AG09309 (cell line): Measurements from ENCODE around the gene TUBB6.

ENCODE experiments used
- DNase-seq: peaks from one replicate; pipeline ENCODE4 v3.0.0-alpha.2; 2010; ENCODE audit warnings: low read depth
- H3K4me3 ChIP-seq: 2 replicates; pipeline ENCODE4 v1.5.1; 2011; ENCODE audit warnings: mild to moderate bottlenecking, low read depth, low read length, moderate library complexity; ENCODE audit not compliant: control insufficient read depth
- TF ChIP-seq, protein P1 (sequence below): IDR thresholded peaks from 2 replicates; pipeline ENCODE4 v1.5.1; 2011; ENCODE audit warnings: mild to moderate bottlenecking, low read depth, low read length, inconsistent platforms; ENCODE audit not compliant: insufficient read depth, control insufficient read depth; ENCODE audit errors: missing control alignments

Gene TUBB6

DNA sequence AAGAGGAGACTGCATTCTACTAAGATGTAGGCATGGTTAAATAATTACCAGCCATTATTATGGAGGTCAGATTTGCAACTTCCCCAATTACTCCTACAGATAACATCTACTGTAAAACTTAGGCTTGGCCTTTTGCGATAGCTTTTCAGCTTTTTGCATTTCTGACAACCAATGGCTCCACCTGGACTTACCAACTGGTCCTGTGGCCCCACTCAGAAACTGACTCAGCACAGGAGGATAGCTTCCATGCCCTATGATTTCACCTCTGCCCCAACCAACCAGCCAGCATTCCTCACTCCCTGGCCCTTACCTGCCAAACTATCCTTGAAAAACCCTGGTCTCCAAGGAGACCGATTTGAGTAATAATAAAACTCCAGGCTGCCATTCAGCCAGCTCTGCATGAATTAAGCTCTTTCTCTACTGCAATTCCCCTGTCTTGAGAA lies 28.2 kb downstream of the TUBB6 start:
- DNase-seq = no peak
- TF ChIP-seq, protein P1, sequence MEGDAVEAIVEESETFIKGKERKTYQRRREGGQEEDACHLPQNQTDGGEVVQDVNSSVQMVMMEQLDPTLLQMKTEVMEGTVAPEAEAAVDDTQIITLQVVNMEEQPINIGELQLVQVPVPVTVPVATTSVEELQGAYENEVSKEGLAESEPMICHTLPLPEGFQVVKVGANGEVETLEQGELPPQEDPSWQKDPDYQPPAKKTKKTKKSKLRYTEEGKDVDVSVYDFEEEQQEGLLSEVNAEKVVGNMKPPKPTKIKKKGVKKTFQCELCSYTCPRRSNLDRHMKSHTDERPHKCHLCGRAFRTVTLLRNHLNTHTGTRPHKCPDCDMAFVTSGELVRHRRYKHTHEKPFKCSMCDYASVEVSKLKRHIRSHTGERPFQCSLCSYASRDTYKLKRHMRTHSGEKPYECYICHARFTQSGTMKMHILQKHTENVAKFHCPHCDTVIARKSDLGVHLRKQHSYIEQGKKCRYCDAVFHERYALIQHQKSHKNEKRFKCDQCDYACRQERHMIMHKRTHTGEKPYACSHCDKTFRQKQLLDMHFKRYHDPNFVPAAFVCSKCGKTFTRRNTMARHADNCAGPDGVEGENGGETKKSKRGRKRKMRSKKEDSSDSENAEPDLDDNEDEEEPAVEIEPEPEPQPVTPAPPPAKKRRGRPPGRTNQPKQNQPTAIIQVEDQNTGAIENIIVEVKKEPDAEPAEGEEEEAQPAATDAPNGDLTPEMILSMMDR = no peak
- no peak overlapping the region for H3K4me3 ChIP-seq

DNA sequence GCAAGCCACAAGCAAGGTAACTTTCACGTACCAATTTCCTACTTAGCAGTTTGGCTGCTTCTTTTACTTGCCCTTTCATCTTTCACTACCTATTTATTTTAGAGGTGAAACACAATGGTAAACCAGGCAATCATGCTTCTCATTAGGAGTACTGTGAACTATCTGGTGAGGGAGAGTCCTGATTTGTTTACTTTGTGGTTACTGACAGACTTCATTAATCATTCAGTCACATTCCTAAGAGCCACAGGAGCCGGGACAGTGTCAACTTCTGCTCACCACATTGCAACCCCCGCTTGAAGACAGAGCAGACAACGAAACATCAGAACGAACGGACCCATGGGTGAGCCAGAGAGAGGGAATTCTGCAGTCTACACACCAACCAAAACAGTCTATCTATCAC lies 28.8 kb downstream of the TUBB6 start:
- TF ChIP-seq, protein P1 = no peak
- H3K4me3 ChIP-seq = no peak overlapping the region
- no peak for DNase-seq

DNA sequence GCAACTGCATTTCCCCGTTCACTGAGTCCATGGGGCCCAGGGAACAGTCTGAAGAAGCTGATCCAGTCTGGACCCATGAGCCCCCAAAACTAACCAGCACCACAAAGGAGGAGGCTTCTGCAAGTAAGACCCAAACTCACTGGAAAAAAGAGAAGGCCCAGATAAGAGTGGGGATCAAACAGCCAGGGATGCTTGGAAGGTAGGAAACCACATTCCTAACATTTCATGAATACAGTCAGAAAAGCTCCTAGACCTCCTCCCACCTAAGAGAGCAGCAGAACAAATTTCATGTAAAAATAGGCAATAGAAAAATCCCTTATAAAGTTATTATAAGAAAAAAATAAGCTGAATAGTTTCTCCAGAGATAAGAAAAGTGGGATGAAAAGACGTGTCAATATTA lies 30.3 kb downstream of the TUBB6 start:
- H3K4me3 ChIP-seq = no peak overlapping the region
- TF ChIP-seq, protein P1 = no peak
- no peak for DNase-seq

DNA sequence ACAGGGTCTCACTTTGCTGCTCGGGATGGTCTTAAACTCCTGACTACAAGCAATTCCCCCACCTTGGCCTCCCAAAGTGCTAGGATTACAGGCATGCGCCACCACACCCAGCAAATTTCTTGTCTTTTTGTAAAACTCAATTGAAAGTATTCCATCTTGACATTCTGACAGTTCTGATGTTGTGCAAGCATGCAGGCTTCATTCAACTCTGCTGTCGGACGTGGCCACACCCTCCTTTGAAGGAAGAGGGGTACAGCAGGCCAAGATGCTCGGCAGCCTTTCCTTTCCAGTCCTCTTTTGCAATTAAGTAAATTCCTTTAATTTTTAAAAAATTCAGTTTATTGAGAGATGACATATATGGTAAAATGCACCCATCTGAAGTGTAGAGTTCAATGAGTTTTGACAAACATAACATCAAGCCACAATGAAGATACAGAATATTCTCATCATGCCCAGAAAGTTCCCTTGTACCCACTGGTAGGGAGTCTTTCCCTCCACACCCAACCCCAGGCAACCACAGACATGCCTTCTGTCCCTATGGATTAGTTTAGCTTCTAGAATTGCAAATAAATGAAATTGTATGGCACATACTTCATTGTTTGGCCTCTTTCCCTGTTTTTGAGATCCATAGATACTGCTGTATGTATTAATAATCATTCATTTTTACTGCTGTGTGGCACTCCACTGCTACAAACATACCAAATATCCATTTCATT lies 33.1 kb downstream of the TUBB6 start:
- no peak overlapping the region for H3K4me3 ChIP-seq
- TF ChIP-seq, protein P1 = no peak
- no peak for DNase-seq

DNA sequence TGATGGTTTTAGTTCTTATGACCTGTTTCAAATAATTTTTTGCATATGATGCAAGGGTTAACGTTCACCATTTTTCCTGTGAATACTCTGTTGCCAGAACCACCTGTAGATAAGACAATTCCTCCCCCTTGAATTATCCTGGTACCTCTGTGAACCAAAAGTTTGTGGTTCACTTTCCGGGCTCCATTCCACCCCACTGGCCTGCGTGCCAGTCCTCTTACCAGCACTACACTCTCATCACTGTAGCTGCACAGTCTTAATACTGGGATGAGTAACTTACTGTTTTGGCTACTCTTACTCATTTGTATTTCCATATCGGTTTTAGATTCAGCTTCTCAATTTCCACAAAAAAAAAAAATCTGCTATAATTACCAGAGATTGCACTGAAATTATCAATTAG lies 34.6 kb downstream of the TUBB6 start:
- DNase-seq = no peak
- no peak overlapping the region for H3K4me3 ChIP-seq
- TF ChIP-seq, protein P1 = no peak

DNA sequence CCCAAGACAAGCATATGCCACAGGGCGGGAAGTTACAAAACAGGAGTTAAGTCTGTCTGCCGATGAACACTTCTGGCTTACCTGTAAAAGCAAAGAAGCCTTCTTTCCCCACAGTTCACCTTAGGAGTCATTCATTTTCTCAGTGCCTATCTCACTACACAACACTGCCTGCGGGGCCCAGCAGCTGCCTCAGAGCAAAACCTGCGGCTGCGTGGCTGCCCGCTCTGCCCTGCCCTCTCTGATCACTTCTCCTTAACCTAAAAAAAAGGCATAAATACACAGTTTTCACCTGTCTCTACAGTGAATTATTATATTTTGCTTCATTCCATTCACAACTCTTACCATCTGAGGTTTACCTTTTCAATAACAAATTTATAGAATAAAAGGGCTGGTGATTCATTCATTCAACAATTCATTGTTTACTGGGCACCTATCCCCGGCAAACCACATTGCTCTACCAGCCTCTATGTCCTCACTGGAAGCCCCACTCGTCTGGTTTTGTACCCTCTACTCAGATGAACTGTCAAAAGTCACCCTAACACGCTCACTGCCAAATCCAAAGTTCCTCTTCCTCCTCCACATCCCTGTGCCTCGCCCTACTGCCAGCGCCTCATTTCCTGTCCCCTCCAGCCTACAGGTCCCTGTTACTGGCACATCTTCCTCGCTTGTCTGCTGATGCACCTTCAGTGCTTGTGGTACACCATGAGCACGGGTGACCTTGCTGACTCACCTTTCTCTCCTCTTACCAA lies 37.6 kb downstream of the TUBB6 start:
- no peak for DNase-seq
- TF ChIP-seq, protein P1 = no peak
- no peak overlapping the region for H3K4me3 ChIP-seq

DNA sequence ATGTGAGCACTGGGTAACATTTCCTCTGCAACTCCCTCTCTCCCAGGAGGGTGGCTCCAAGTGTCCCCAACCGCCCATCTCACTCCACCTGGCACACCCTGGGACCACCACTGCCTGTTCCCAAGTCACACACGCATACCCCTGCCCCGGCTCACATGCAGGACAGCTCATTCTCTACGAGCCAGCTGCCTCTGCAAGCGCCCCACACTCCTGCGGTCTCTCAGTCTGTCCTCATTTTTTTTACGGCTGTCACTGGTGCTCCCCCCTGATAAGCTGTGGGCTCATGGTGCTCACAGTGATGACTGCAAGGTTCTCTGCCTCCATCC lies 38.2 kb downstream of the TUBB6 start:
- DNase-seq = no peak
- H3K4me3 ChIP-seq = no peak overlapping the region
- TF ChIP-seq, protein P1 = no peak
